Smooth muscle cell (in vitro differentiated cells): ENCODE results near the gene ZYG11A. TPM values are rescaled to one million over a fixed set of nuclear protein-coding genes. Genes with fewer than 3 reads are reported as not detected.

Experiments
- DNase-seq: peaks from one replicate; lab custom pipeline; 2025; ENCODE audit not compliant: unreplicated experiment; lab: John Stamatoyannopoulos, UW
- H2AFZ ChIP-seq: fragments of 200-600 bp; sonication (generic); 2 replicates; pipeline ENCODE4 v1.6.0; 2016; ENCODE audit warnings: antibody characterized with exemption, low read depth, mild to moderate bottlenecking
- H3F3A ChIP-seq: fragments of 200-600 bp; sonication (generic); 2 replicates; pipeline ENCODE4 v1.6.0; 2017; ENCODE audit warnings: antibody characterized with exemption, low read depth
- H3K27ac ChIP-seq: fragments of 200-600 bp; sonication (generic); 2 replicates; pipeline ENCODE4 v1.5.1; 2016; ENCODE audit warnings: low read depth, mild to moderate bottlenecking
- H3K27me3 ChIP-seq: fragments of 200-600 bp; sonication (generic); 2 replicates; pipeline ENCODE4 v1.6.1; 2016; ENCODE audit warnings: low read depth, mild to moderate bottlenecking
- H3K36me3 ChIP-seq: fragments of 200-600 bp; sonication (generic); 2 replicates; pipeline ENCODE4 v1.5.1; 2016; ENCODE audit warnings: low read depth
- H3K4me1 ChIP-seq: fragments of 200-600 bp; sonication (generic); 2 replicates; pipeline ENCODE4 v1.5.1; 2016; ENCODE audit warnings: low read depth
- H3K4me2 ChIP-seq: fragments of 200-600 bp; sonication (generic); 2 replicates; pipeline ENCODE4 v1.6.0; 2016; ENCODE audit warnings: mild to moderate bottlenecking
- H3K4me3 ChIP-seq: fragments of 200-600 bp; sonication (generic); 2 replicates; pipeline ENCODE4 v1.5.1; 2016; ENCODE audit warnings: mild to moderate bottlenecking
- H3K79me2 ChIP-seq: fragments of 200-600 bp; sonication (generic); 2 replicates; pipeline ENCODE4 v1.6.0; 2016; ENCODE audit warnings: low read depth, mild to moderate bottlenecking
- H3K9ac ChIP-seq: fragments of 200-600 bp; sonication (generic); 2 replicates; pipeline ENCODE4 v1.6.0; 2016; ENCODE audit warnings: low read depth
- H3K9me3 ChIP-seq: fragments of 200-600 bp; sonication (generic); replicated peaks from 2 replicates; pipeline ENCODE4 v1.5.1; 2016; ENCODE audit warnings: low read depth
- H4K20me1 ChIP-seq: fragments of 200-600 bp; sonication (generic); 2 replicates; pipeline ENCODE4 v1.6.0; 2016; ENCODE audit warnings: low read depth
- CTCF ChIP-seq: fragments of 200-600 bp; sonication (generic); IDR thresholded peaks from 2 replicates; pipeline ENCODE4 v1.5.1; 2017; ENCODE audit warnings: borderline replicate concordance, mild to moderate bottlenecking, antibody characterized with exemption; ENCODE audit not compliant: insufficient read depth, poor library complexity, severe bottlenecking
- WGBS: methylation state at CpG from one replicate; pipeline ENCODE4 v1.1.7; 2016; ENCODE audit warnings: low lambda C conversion rate; 5-methylcytosine and 5-hydroxymethylcytosine counted together
- polyA plus RNA-seq: library from polyadenylated mRNA; unstranded; fragments of >200 nt; fragmentation: Nextera tagmentation; extraction: Ambion mirVana; gene quantifications from 2 replicates; pipeline ENCODE4 v1.2.1, GENCODE V29; 2016
- total RNA-seq: library from RNA; depleted of rRNA; stranded (reverse); fragments of >200 nt; gene quantifications from 2 replicates; pipeline ENCODE4 v1.2.3, GENCODE V29; 2014

ZYG11A gene
- total and polyA plus RNA-seq, 2 experiments from 2014 or later = not detected

- no peak for DNase-seq
Measured at GRCh38 chr1:52907068-52907811, 64.7 kb downstream of the ZYG11A start.

GRCh38 chr1:52907812-52908153 lies 65.2 kb downstream of the ZYG11A start:
- Histone ChIP-seq H3K4me3 (no peak overlapping the region), H3K4me2 (no peak overlapping the region), H2AFZ (no peak overlapping the region), H3K27ac (no peak overlapping the region), H3K79me2 (no peaks in the 10 kb centered on the region), H3K9me3 (no peaks in the 10 kb centered on the region), H3K36me3 (no peaks in the 10 kb centered on the region), H3F3A (no peaks in the 10 kb centered on the region), H3K27me3 (no peaks in the 10 kb centered on the region), H3K9ac (no peak overlapping the region), H3K4me1 (no peaks in the 10 kb centered on the region), H4K20me1 (no peaks in the 10 kb centered on the region)
- TF ChIP-seq CTCF = no peak
- no peak for DNase-seq
- 82% methylated on average over 10 of the region's 10 CpGs for WGBS

More at GRCh38 chr1:52907068-52907811, 64.7 kb downstream of the ZYG11A start:
- Histone ChIP-seq H2AFZ (no peak overlapping the region), H3K27me3 (no peaks in the 10 kb centered on the region), H3K9me3 (no peaks in the 10 kb centered on the region), H3K79me2 (no peaks in the 10 kb centered on the region), H3K27ac (no peak overlapping the region), H3K4me3 (no peak overlapping the region), H3F3A (no peaks in the 10 kb centered on the region), H3K4me1 (no peaks in the 10 kb centered on the region), H3K4me2 (no peak overlapping the region), H4K20me1 (no peaks in the 10 kb centered on the region), H3K9ac (no peak overlapping the region), H3K36me3 (no peaks in the 10 kb centered on the region)
- TF ChIP-seq CTCF = no peak
- WGBS = 86% methylated on average over 9 of the region's 9 CpGs

GRCh38 chr1:52911541-52911940 lies 69.0 kb downstream of the ZYG11A start:
- Histone ChIP-seq H3K4me1 (no peaks in the 10 kb centered on the region), H3K36me3 (no peaks in the 10 kb centered on the region), H3K4me2 (no peak overlapping the region), H3K79me2 (no peaks in the 10 kb centered on the region), H3K9me3 (no peaks in the 10 kb centered on the region), H3K4me3 (no peak overlapping the region), H3K9ac (no peak overlapping the region), H3K27me3 (no peaks in the 10 kb centered on the region), H3F3A (no peaks in the 10 kb centered on the region), H3K27ac (no peak overlapping the region), H4K20me1 (no peaks in the 10 kb centered on the region), H2AFZ (no peak overlapping the region)
- WGBS = 91% methylated on average over 10 of the region's 10 CpGs
- no peak for DNase-seq
- no peak for TF ChIP-seq CTCF

GRCh38 chr1:52913014-52913413 lies 70.5 kb downstream of the ZYG11A start:
- H3K4me1 ChIP-seq = no peaks in the 10 kb centered on the region
- WGBS = 85% methylated on average over 3 of the region's 3 CpGs

More at GRCh38 chr1:52913014-52913413, 70.5 kb downstream of the ZYG11A start:
- Histone ChIP-seq H3K27me3 (no peaks in the 10 kb centered on the region), H3F3A (no peaks in the 10 kb centered on the region), H3K9me3 (no peaks in the 10 kb centered on the region), H3K79me2 (no peaks in the 10 kb centered on the region), H4K20me1 (no peaks in the 10 kb centered on the region), H3K27ac (no peak overlapping the region), H3K4me2 (no peak overlapping the region), H2AFZ (no peak overlapping the region), H3K4me3 (no peak overlapping the region), H3K9ac (no peak overlapping the region), H3K36me3 (no peaks in the 10 kb centered on the region)
- DNase-seq = no peak
- no peak for TF ChIP-seq CTCF
